Neuron (in vitro differentiated cells): Measurements from ENCODE around the gene USP37.
"Not testable (repeated sequence)": the region's sequence is repeated elsewhere in the genome, so short reads cannot be mapped to it uniquely, and the experiment has no call there.

Experiments used
- H2AFZ ChIP-seq: one replicate; pipeline ENCODE4 v1.6.1; 2013; ENCODE audit warnings: low read depth, mild to moderate bottlenecking, inconsistent platforms, low read length, moderate library complexity
- H3K27me3 ChIP-seq: one replicate; pipeline ENCODE4 v1.6.1; 2013; ENCODE audit warnings: low read length; ENCODE audit not compliant: insufficient read depth
- H3K36me3 ChIP-seq: one replicate; pipeline ENCODE4 v1.6.1; 2013; ENCODE audit warnings: low read length; ENCODE audit not compliant: insufficient read depth
- H3K4me1 ChIP-seq: one replicate; pipeline ENCODE4 v1.6.1; 2013; ENCODE audit warnings: low read length; ENCODE audit not compliant: insufficient read depth
- H3K4me3 ChIP-seq: 2 replicates; pipeline ENCODE4 v1.5.1; 2013; ENCODE audit warnings: mild to moderate bottlenecking, low read length, moderate library complexity
- H3K9me3 ChIP-seq: one replicate; pipeline ENCODE4 v1.6.1; 2013; ENCODE audit warnings: low read length

The USP37 gene

GRCh38 chr2:218569661-218570500, 1.7 kb upstream of the USP37 start:
- H3K4me3 ChIP-seq = peak overlapping the region; percentile 81
- no peaks in the 10 kb centered on the region for H3K27me3 ChIP-seq
- H3K9me3 ChIP-seq = no peaks in the 10 kb centered on the region
- H2AFZ ChIP-seq = peak overlapping the region; percentile 75
- peaks cover 31% of the 10 kb centered on the region for H3K4me1 ChIP-seq
- H3K36me3 ChIP-seq = peaks cover 25% of the 10 kb centered on the region

- Histone ChIP-seq H3K27me3 (no peaks in the 10 kb centered on the region), H3K4me1 (peaks cover 31% of the 10 kb centered on the region), H3K9me3 (no peaks in the 10 kb centered on the region), H3K4me3 (peak overlapping the region; percentile 81), H3K36me3 (peaks cover 23% of the 10 kb centered on the region), H2AFZ (peak overlapping the region; percentile 75)
Observed at GRCh38 chr2:218569038-218569431, 884 bp upstream of the USP37 start.

GRCh38 chr2:218567797-218568189, 358 bp downstream of the USP37 start:
- H3K4me3 ChIP-seq = peak overlapping the region; percentile 81
- peak overlapping the region; percentile 79 for H2AFZ ChIP-seq
- H3K4me1 ChIP-seq = peaks cover 31% of the 10 kb centered on the region
- no peaks in the 10 kb centered on the region for H3K9me3 ChIP-seq
- peaks cover 29% of the 10 kb centered on the region for H3K36me3 ChIP-seq
- no peaks in the 10 kb centered on the region for H3K27me3 ChIP-seq

GRCh38 chr2:218566296-218566695, 1.9 kb downstream of the USP37 start:
- H3K36me3 ChIP-seq = peaks cover 36% of the 10 kb centered on the region
- H3K9me3 ChIP-seq = no peaks in the 10 kb centered on the region
- peaks cover 30% of the 10 kb centered on the region for H3K4me1 ChIP-seq
- H3K4me3 ChIP-seq = peak overlapping the region; percentile 81
- H2AFZ ChIP-seq = no peak overlapping the region
- H3K27me3 ChIP-seq = no peaks in the 10 kb centered on the region

GRCh38 chr2:218564056-218564455, 4.1 kb downstream of the USP37 start:
- H3K4me3 ChIP-seq = no peak overlapping the region
- H3K36me3 ChIP-seq = peaks cover 57% of the 10 kb centered on the region
- H2AFZ ChIP-seq = no peak overlapping the region
- no peaks in the 10 kb centered on the region for H3K27me3 ChIP-seq
- H3K4me1 ChIP-seq = peaks cover 15% of the 10 kb centered on the region
- no peaks in the 10 kb centered on the region for H3K9me3 ChIP-seq

GRCh38 chr2:218558986-218559385, 9.2 kb downstream of the USP37 start:
- no peaks in the 10 kb centered on the region for H3K4me1 ChIP-seq
- H2AFZ ChIP-seq = no peak overlapping the region
- no peaks in the 10 kb centered on the region for H3K27me3 ChIP-seq
- no peaks in the 10 kb centered on the region for H3K9me3 ChIP-seq
- H3K36me3 ChIP-seq = peaks cover 81% of the 10 kb centered on the region
- no peak overlapping the region for H3K4me3 ChIP-seq

- Histone ChIP-seq H2AFZ (no peak overlapping the region), H3K9me3 (peaks cover 3% of the 10 kb centered on the region), H3K36me3 (peaks cover 82% of the 10 kb centered on the region), H3K4me3 (no peak overlapping the region), H3K4me1 (no peaks in the 10 kb centered on the region), H3K27me3 (no peaks in the 10 kb centered on the region)
Observed at GRCh38 chr2:218557941-218558340, 10.2 kb downstream of the USP37 start.

- Histone ChIP-seq H3K9me3 (peaks cover 3% of the 10 kb centered on the region), H3K4me1 (no peaks in the 10 kb centered on the region), H3K36me3 (peaks cover 83% of the 10 kb centered on the region)
Observed at GRCh38 chr2:218555527-218555926, 12.6 kb downstream of the USP37 start.

GRCh38 chr2:218554225-218554624, 13.9 kb downstream of the USP37 start:
- not testable (repeated sequence) for H3K9me3 ChIP-seq, H3K4me1 ChIP-seq, H3K27me3 ChIP-seq, H2AFZ ChIP-seq, H3K4me3 ChIP-seq
- H3K36me3 ChIP-seq = peaks cover 74% of the 10 kb centered on the region

More at GRCh38 chr2:218555527-218555926, 12.6 kb downstream of the USP37 start:
- Histone ChIP-seq H3K4me3 (no peak overlapping the region), H2AFZ (no peak overlapping the region), H3K27me3 (no peaks in the 10 kb centered on the region)

GRCh38 chr2:218547978-218548377, 20.2 kb downstream of the USP37 start:
- H3K9me3 ChIP-seq = no peaks in the 10 kb centered on the region
- no peaks in the 10 kb centered on the region for H3K4me1 ChIP-seq
- H3K4me3 ChIP-seq = no peak overlapping the region
- peaks cover 70% of the 10 kb centered on the region for H3K36me3 ChIP-seq
- H2AFZ ChIP-seq = no peak overlapping the region
- H3K27me3 ChIP-seq = no peaks in the 10 kb centered on the region

- H3K9me3 ChIP-seq = no peaks in the 10 kb centered on the region
- no peak overlapping the region for H3K4me3 ChIP-seq
- H3K27me3 ChIP-seq = no peaks in the 10 kb centered on the region
- H2AFZ ChIP-seq = no peak overlapping the region
- H3K4me1 ChIP-seq = no peaks in the 10 kb centered on the region
- peaks cover 70% of the 10 kb centered on the region for H3K36me3 ChIP-seq
Observed at GRCh38 chr2:218547511-218547910, 20.6 kb downstream of the USP37 start.

- H2AFZ ChIP-seq = no peak overlapping the region
- H3K4me3 ChIP-seq = no peak overlapping the region
- H3K36me3 ChIP-seq = peaks cover 72% of the 10 kb centered on the region
- H3K4me1 ChIP-seq = no peaks in the 10 kb centered on the region
- H3K9me3 ChIP-seq = no peaks in the 10 kb centered on the region
- H3K27me3 ChIP-seq = no peaks in the 10 kb centered on the region
Observed at GRCh38 chr2:218546012-218546411, 22.1 kb downstream of the USP37 start.

- H3K9me3 ChIP-seq = no peaks in the 10 kb centered on the region
- H3K4me1 ChIP-seq = no peaks in the 10 kb centered on the region
- peaks cover 70% of the 10 kb centered on the region for H3K36me3 ChIP-seq
- H2AFZ ChIP-seq = no peak overlapping the region
- H3K27me3 ChIP-seq = no peaks in the 10 kb centered on the region
- no peak overlapping the region for H3K4me3 ChIP-seq
Observed at GRCh38 chr2:218540015-218540414, 28.1 kb downstream of the USP37 start.
